ENCODE data around the gene LAMB4. TPM values are rescaled to one million over a fixed set of nuclear protein-coding genes. Genes with fewer than 3 reads are reported as not detected.

Gene LAMB4
- total RNA-seq, 5 donors from 2014 or later (not counting 1 experiment from before 2014, with no cell fraction given) = 0.18 TPM; not detected in 4

DNA sequence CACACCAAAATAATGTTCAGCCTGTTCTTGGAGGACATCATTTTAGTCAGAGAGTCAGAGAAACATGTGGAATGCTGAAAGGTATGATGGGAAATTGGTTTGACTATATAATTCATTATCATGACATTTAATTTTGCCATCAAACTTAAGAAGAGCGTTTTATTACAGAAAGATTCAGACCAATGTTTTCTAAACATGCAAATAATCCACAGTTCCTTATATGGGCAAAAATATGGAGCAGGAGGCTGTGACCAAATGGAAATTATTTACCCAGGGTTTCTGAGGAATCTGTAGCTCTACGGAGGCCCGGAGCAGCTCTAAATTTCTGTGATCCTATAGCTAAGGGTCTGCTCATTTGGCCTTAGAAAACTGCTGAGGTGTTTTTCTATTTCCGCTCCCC, 33.2 kb downstream of the LAMB4 start:
- CTCF ChIA-PET = interaction anchor here in 1 of 2 donors (0.6 kb wide), 1 partner anchor 54 kb away, joined by 3 read pairs; no protein-coding TSS in a partner anchor
- ATAC-seq (replicated peaks in 1 of 4) = no peak
- POLR2A ChIA-PET = no interaction called here

DNA sequence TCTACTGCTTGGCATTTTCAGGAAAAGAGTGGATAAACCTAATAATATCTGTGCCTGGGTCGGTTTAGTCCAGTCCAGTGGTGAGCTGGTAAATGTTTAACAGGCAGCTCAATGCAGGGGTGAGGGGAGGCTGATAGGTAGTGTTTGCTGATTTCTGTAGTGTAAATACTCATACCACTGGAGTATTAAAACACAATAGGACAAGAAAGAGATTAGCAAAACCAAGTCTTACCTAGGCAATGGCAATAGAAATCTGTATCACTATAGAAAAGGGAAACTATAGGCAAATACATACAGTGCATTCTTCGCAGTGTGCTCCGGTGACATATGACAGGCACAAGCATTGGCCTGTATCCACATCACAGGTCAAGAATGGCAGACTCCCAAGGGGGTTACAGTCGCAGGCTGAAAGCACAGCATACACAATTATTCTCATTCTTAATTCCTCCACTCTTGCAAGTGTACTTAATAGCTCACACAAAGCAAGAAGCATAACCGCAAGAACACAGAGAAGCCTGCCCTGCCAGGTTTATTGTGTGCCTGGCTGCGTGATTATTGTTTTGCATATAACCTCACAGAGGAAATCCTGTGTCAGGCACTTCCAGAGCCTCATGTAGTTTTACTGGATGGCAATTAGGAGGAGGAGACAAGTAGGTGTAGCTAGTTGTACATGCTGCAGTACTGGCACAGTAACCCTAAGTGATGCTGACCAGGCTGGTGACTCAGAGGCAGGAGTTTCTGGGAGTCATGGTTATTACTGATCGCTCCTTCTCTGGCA, 35.0 kb downstream of the LAMB4 start:
- WGBS (ENCODE audit: insufficient coverage) = 59% methylated on average over 4 of the region's 7 CpGs
- ATAC-seq (replicated peaks in 1 of 4) = no peak
- CTCF ChIA-PET = no interaction called here

More for the DNA sequence above, 33.2 kb downstream of the LAMB4 start:
- peaks cover 8 to 11% of the 10 kb centered on the region in 2 donors for H3K27me3 Mint-ChIP-seq
- no peak overlapping the region for H3K27ac Mint-ChIP-seq
- H3K4me1 ChIP-seq (ENCODE audit: control insufficient read depth in 1 of 2, extremely low read depth in 1 of 2, insufficient read depth in 2 of 2, low read length in 2 of 2) = no peaks in the 10 kb centered on the region
- H3K9me3 Mint-ChIP-seq = no peaks in the 10 kb centered on the region
- WGBS (ENCODE audit: insufficient coverage) = 90% methylated on average over 2 of the region's 4 CpGs
- no peaks in the 10 kb centered on the region for H3K4me1 Mint-ChIP-seq
- peaks cover 0 to 6% of the 10 kb centered on the region in 2 experiments for H3K27me3 ChIP-seq (replicated peaks in 1 of 2; ENCODE audit: control insufficient read depth in 2 of 2, extremely low read depth in 1 of 2, insufficient read depth in 2 of 2, low read length in 1 of 2)
- no peaks in the 10 kb centered on the region for H3K36me3 ChIP-seq (ENCODE audit: control insufficient read depth in 2 of 2, extremely low read depth in 1 of 2, insufficient read depth in 1 of 2, low read length in 1 of 2)
- no peaks in the 10 kb centered on the region for H3K9me3 ChIP-seq
- no peak overlapping the region for H3K27ac ChIP-seq (ENCODE audit: low read length)
- H3K4me3 ChIP-seq (ENCODE audit: control insufficient read depth in 1 of 2, extremely low read depth in 1 of 2, low read length in 1 of 2) = no peak overlapping the region
- no peak for DNase-seq
- no peak overlapping the region for H3K4me3 Mint-ChIP-seq
- H3K36me3 Mint-ChIP-seq = no peaks in the 10 kb centered on the region

GRCh38 chr7:108094346-108094745, 35.8 kb downstream of the LAMB4 start:
- ChIA-PET CTCF (no interaction called here), POLR2A (no interaction called here)
- Histone ChIP-seq H3K36me3 (ENCODE audit: control insufficient read depth in 2 of 2, extremely low read depth in 1 of 2, insufficient read depth in 1 of 2, low read length in 1 of 2) (no peaks in the 10 kb centered on the region), H3K27me3 (replicated peaks in 1 of 2; ENCODE audit: control insufficient read depth in 2 of 2, extremely low read depth in 1 of 2, insufficient read depth in 2 of 2, low read length in 1 of 2) (peaks cover 0 to 6% of the 10 kb centered on the region in 2 experiments), H3K27ac (ENCODE audit: low read length) (no peak overlapping the region), H3K9me3 (no peaks in the 10 kb centered on the region), H3K4me3 (ENCODE audit: control insufficient read depth in 1 of 2, extremely low read depth in 1 of 2, low read length in 1 of 2) (no peak overlapping the region), H3K4me1 (ENCODE audit: control insufficient read depth in 1 of 2, extremely low read depth in 1 of 2, insufficient read depth in 2 of 2, low read length in 2 of 2) (no peaks in the 10 kb centered on the region)
- no CpG with 5 or more reads among the region's 1 CpG for WGBS (ENCODE audit: insufficient coverage)
- H3K4me1 Mint-ChIP-seq = no peaks in the 10 kb centered on the region
- ATAC-seq (replicated peaks in 1 of 4) = no peak
- H3K36me3 Mint-ChIP-seq = no peaks in the 10 kb centered on the region
- H3K27ac Mint-ChIP-seq = no peak overlapping the region
- no peak overlapping the region for H3K4me3 Mint-ChIP-seq
- H3K9me3 Mint-ChIP-seq = no peaks in the 10 kb centered on the region
- H3K27me3 Mint-ChIP-seq = peaks cover 11 to 14% of the 10 kb centered on the region in 2 donors
- no peak for DNase-seq

More for the DNA sequence above, 35.0 kb downstream of the LAMB4 start:
- no peak for DNase-seq
- Mint-ChIP-seq H3K36me3 (no peaks in the 10 kb centered on the region), H3K27me3 (peaks cover 11 to 14% of the 10 kb centered on the region in 2 donors), H3K27ac (no peak overlapping the region), H3K4me1 (no peaks in the 10 kb centered on the region), H3K9me3 (no peaks in the 10 kb centered on the region), H3K4me3 (no peak overlapping the region)
- Histone ChIP-seq H3K4me3 (ENCODE audit: control insufficient read depth in 1 of 2, extremely low read depth in 1 of 2, low read length in 1 of 2) (no peak overlapping the region), H3K36me3 (ENCODE audit: control insufficient read depth in 2 of 2, extremely low read depth in 1 of 2, insufficient read depth in 1 of 2, low read length in 1 of 2) (no peaks in the 10 kb centered on the region), H3K9me3 (no peaks in the 10 kb centered on the region), H3K4me1 (ENCODE audit: control insufficient read depth in 1 of 2, extremely low read depth in 1 of 2, insufficient read depth in 2 of 2, low read length in 2 of 2) (no peaks in the 10 kb centered on the region), H3K27me3 (replicated peaks in 1 of 2; ENCODE audit: control insufficient read depth in 2 of 2, extremely low read depth in 1 of 2, insufficient read depth in 2 of 2, low read length in 1 of 2) (peaks cover 0 to 6% of the 10 kb centered on the region in 2 experiments), H3K27ac (ENCODE audit: low read length) (no peak overlapping the region)
- POLR2A ChIA-PET = no interaction called here

DNA sequence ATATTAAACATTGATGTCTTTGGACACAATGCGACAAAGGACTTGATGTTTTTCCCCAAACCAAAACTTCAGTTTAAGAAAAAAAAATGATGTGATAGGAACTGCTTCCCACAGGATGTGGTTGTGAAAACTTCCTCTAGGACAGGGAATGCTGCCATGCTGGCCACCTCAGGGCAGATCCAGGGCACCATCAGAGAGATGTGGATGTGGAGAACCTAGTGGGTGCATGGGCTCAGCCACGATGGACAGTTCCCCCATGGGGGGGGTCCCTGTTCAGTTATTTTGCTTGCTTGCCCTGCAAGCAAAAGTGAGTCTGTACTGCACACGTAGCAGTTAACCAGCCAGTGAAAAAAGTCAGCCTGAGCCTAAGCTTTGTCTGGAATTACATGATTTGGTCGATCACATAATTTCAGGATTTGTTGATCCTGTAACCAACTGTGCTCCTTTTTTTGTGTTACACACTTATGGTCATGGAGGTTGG, 36.3 kb downstream of the LAMB4 start:
- DNase-seq = no peak
- ChIA-PET POLR2A (no interaction called here), CTCF (no interaction called here)
- Histone ChIP-seq H3K4me3 (ENCODE audit: control insufficient read depth in 1 of 2, extremely low read depth in 1 of 2, low read length in 1 of 2) (no peak overlapping the region), H3K4me1 (ENCODE audit: control insufficient read depth in 1 of 2, extremely low read depth in 1 of 2, insufficient read depth in 2 of 2, low read length in 2 of 2) (no peaks in the 10 kb centered on the region), H3K27ac (ENCODE audit: low read length) (no peak overlapping the region), H3K27me3 (replicated peaks in 1 of 2; ENCODE audit: control insufficient read depth in 2 of 2, extremely low read depth in 1 of 2, insufficient read depth in 2 of 2, low read length in 1 of 2) (peaks cover 0 to 6% of the 10 kb centered on the region in 2 experiments), H3K36me3 (ENCODE audit: control insufficient read depth in 2 of 2, extremely low read depth in 1 of 2, insufficient read depth in 1 of 2, low read length in 1 of 2) (no peaks in the 10 kb centered on the region), H3K9me3 (no peaks in the 10 kb centered on the region)
- 83% methylated on average over 3 of the region's 4 CpGs for WGBS (ENCODE audit: insufficient coverage)
- no peaks in the 10 kb centered on the region for H3K36me3 Mint-ChIP-seq
- H3K4me1 Mint-ChIP-seq = no peaks in the 10 kb centered on the region
- no peak overlapping the region for H3K4me3 Mint-ChIP-seq
- ATAC-seq (replicated peaks in 1 of 4) = no peak
- peaks cover 7 to 14% of the 10 kb centered on the region in 2 donors for H3K27me3 Mint-ChIP-seq
- no peak overlapping the region for H3K27ac Mint-ChIP-seq
- H3K9me3 Mint-ChIP-seq = no peaks in the 10 kb centered on the region

- no peak overlapping the region for H3K27ac Mint-ChIP-seq
- Histone ChIP-seq H3K27ac (ENCODE audit: low read length) (no peak overlapping the region), H3K9me3 (no peaks in the 10 kb centered on the region), H3K27me3 (replicated peaks in 1 of 2; ENCODE audit: control insufficient read depth in 2 of 2, extremely low read depth in 1 of 2, insufficient read depth in 2 of 2, low read length in 1 of 2) (peaks cover 0 to 6% of the 10 kb centered on the region in 2 experiments), H3K4me3 (ENCODE audit: control insufficient read depth in 1 of 2, extremely low read depth in 1 of 2, low read length in 1 of 2) (no peak overlapping the region), H3K4me1 (ENCODE audit: control insufficient read depth in 1 of 2, extremely low read depth in 1 of 2, insufficient read depth in 2 of 2, low read length in 2 of 2) (no peaks in the 10 kb centered on the region), H3K36me3 (ENCODE audit: control insufficient read depth in 2 of 2, extremely low read depth in 1 of 2, insufficient read depth in 1 of 2, low read length in 1 of 2) (no peaks in the 10 kb centered on the region)
- no peak for ATAC-seq (replicated peaks in 1 of 4)
- H3K4me1 Mint-ChIP-seq = no peaks in the 10 kb centered on the region
- H3K4me3 Mint-ChIP-seq = no peak overlapping the region
- CTCF ChIA-PET = no interaction called here
- DNase-seq = no peak
- no peaks in the 10 kb centered on the region for H3K36me3 Mint-ChIP-seq
- peaks cover 7 to 14% of the 10 kb centered on the region in 2 donors for H3K27me3 Mint-ChIP-seq
- no CpG with 5 or more reads among the region's 4 CpGs for WGBS (ENCODE audit: insufficient coverage)
- POLR2A ChIA-PET = no interaction called here
- no peaks in the 10 kb centered on the region for H3K9me3 Mint-ChIP-seq
These were observed 36.8 kb downstream of the LAMB4 start for GRCh38 chr7:108093341-108093740.

- 49% methylated on average over 5 of the region's 7 CpGs for WGBS (ENCODE audit: insufficient coverage)
- Mint-ChIP-seq H3K4me1 (no peaks in the 10 kb centered on the region), H3K27ac (no peak overlapping the region), H3K4me3 (no peak overlapping the region), H3K9me3 (no peaks in the 10 kb centered on the region), H3K27me3 (peaks cover 7 to 14% of the 10 kb centered on the region in 2 donors), H3K36me3 (no peaks in the 10 kb centered on the region)
- H3K9me3 ChIP-seq = no peaks in the 10 kb centered on the region
- ATAC-seq (replicated peaks in 1 of 4) = no peak
- H3K27me3 ChIP-seq (replicated peaks in 1 of 2; ENCODE audit: control insufficient read depth in 2 of 2, extremely low read depth in 1 of 2, insufficient read depth in 2 of 2, low read length in 1 of 2) = peaks cover 0 to 3% of the 10 kb centered on the region in 2 experiments
- DNase-seq = no peak
- no peak overlapping the region for H3K27ac ChIP-seq (ENCODE audit: low read length)
- H3K4me1 ChIP-seq (ENCODE audit: control insufficient read depth in 1 of 2, extremely low read depth in 1 of 2, insufficient read depth in 2 of 2, low read length in 2 of 2) = no peaks in the 10 kb centered on the region
- ChIA-PET CTCF (no interaction called here), POLR2A (no interaction called here)
- no peak overlapping the region for H3K4me3 ChIP-seq (ENCODE audit: control insufficient read depth in 1 of 2, extremely low read depth in 1 of 2, low read length in 1 of 2)
- no peaks in the 10 kb centered on the region for H3K36me3 ChIP-seq (ENCODE audit: control insufficient read depth in 2 of 2, extremely low read depth in 1 of 2, insufficient read depth in 1 of 2, low read length in 1 of 2)
These were observed 38.7 kb downstream of the LAMB4 start for GRCh38 chr7:108091461-108091831.

Measured in T-cell (primary cell).